Endometrial microvascular endothelial cells (primary cell): ENCODE data around the gene OR7A5. TPM values are rescaled to one million over a fixed set of nuclear protein-coding genes. Genes with fewer than 3 reads are reported as not detected.

ENCODE experiments used
- in situ Hi-C: cut with HindIII; loops from 2 replicates; pipeline ENCODE4 v1.10.0; 2017; ENCODE audit warnings: low sequenced_read_pairs, low pct_unique_long_range_greater_than_20kb; ENCODE audit errors: inconsistent ontology term
- total RNA-seq: library from RNA; depleted of rRNA; stranded (reverse); fragments of >200 nt; gene quantifications from one replicate; pipeline ENCODE4 v1.2.3, GENCODE V29; 2015; ENCODE audit errors: inconsistent ontology term

OR7A5 gene
- total RNA-seq: not detected

DNA sequence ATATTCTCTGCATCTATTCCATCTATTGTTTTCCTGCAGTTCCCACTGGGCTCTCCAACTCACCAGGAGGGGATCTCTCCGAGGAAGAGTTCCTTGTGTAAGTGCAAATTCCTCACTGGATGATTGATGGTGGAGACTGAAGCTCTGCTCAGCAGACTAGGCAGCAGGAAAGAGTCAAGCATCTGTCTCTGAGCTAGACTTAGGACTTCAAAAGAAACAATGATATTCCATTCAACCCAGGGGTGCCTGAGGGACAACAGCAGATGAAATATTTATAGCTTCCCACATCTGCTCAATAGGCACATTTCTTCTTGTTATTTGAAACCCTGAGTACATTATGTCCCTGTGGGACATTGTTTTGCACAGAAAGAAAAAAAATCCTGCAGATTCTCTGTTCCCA is at the start of gene OR7A5, which contains the start of gene OR7C1:
OR7A5 (minus strand) TSS at position 175 of the 400 bp plus-strand sequence. CDS start 6,944 bp downstream, outside the sequence.
OR7C1 (minus strand) TSS at position 175 of the 400 bp plus-strand sequence. CDS start 35,049 bp downstream, outside the sequence.
- in situ Hi-C loops: no loop called here

DNA sequence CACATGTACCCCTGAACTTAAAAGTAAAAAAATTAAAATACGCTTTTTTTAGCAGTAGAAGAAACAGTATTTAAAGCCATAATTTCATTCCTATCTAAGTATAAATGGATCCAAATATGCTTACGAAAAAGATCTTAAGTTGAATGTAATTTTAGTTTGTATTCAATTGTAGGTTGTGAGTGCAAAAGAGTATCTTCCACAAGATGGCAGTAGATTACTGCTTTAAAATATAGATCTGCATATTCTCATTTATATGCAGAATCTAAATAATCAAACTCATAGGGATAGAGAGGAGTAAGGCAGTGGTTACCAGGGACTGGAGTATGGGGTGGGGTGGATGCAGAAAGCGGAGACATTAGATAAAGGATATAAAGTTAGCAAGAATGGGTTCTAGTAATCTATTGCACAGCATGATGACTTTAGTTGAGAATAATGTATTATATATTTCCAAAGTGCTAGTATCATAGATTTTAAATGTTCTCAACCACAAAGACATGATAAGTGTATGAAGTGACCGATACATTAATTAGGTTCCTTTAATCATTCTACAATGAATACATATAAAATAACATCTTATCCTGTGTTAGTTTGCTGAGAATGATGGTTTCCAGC is 36.7 kb upstream of the OR7A5 start:
- in situ Hi-C loops: no loop called here

DNA sequence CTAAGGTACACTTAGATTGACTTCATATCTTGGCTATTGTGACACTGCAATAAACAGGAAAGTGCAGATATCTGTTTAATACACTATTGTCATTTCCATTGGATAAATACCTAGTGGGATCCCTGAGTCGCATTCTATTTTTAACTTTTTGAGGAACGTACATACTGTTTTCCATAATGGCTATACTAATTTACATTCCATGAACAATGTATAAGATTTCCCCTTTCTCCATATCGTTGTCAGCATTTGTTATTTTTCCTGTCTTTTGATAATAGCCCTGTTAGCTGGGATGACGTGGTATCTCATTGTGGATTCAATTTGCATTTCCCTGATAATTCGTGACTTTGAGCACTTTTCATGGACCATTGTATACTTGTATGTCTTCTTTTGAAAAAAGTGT is 33.5 kb upstream of the OR7A5 start:
- in situ Hi-C loops: no loop called here

DNA sequence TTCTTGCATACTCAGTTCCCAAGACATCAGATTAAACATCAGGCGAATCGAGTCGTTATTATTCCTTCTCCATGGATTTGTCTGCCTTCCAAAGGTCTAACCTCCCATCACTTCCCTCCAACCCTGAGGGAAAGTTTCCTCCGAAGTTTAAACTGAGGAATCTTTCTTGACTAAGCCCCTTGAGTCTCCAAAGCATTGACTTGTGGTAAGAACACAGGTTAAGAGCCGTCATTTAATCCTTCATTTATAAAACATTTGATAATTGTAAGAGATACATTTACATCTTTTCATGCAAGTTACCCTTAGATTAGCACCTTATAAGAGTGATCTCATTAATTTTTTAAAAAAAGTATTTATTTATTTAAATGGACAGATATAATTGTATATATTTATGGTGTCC is 13.8 kb upstream of the OR7A5 start, which contains the start of gene OR7A10:
OR7A10 (minus strand) TSS at position 101 of the 400 bp plus-strand sequence. CDS start 7,045 bp downstream, outside the sequence.
- in situ Hi-C loops: no loop called here

DNA sequence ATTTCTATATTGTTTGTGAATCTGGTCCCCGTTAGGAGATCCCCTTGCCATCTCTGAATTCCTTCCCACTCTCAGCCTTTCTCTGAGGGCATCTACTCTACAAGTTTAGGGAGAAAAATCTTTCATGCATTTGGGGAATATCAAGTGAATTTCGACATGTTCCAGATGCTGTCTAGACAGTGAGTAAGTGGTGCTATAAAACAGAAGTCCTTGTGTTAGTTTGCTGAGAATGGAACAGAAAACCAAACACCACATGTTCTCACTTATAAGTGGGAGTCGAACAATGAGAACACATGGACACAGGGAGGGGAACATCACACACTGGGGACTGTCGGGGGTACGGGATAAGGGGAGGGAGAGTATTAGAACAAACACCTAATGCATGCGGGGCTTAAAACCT is 8.6 kb upstream of the OR7A5 start:
- in situ Hi-C loops: no loop called here

DNA sequence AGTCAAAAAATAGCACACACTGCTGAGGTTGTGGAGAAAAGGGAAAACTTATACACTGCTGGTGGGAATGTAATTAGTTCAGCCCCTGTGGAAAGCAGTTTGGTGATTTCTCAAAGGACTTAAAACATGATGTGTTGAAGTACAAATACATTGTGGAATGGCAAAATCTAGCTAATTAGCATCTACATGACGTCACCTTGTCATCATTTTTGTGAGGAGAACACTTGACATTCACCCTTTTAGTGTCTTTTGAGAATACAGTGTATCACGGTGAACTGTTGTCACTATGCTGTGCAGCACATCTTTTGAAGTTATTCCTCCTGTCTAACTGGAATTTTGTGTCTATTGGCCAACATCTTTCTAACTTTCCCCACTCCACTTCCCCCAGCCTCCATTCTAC is 8.2 kb upstream of the OR7A5 start:
- in situ Hi-C loops: no loop called here

DNA sequence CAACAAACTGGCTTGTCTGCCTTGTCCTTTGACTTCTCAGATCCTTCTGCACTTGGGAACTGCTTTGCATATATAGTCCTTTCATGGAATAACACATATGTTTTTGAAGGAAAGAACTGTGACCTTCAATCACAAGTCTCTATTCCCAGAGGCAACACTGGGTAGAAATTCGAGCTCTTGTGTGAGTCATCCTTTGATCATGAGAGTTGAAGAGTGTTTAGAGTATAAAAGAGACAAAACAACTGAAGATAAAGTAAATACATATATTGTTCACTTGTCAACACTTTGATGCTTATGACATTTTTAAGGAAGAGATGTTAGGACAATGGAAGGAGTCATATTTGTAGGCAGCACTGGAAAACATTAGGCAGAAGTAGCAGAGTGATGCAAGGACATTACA is 5.2 kb upstream of the OR7A5 start:
- in situ Hi-C loops: no loop called here

DNA sequence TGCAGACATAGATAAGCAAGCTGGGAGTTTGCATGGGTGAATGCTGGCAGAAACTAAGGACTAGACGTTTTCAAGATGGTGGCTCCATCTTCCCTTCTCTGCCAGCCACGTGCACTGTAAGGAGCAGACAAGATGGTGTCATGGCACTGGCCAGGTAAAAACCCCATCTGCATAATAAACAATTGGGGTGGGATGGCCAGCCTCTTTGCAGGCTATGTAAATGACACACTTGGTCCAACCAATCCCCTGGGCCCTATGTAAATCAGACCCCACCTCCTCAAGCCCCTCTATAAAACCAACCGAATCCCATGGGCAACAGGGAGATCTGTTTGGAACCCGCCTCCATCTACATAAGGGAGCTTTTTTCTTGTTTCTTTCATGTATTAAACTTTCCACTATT is 2.4 kb upstream of the OR7A5 start:
- in situ Hi-C loops: no loop called here

DNA sequence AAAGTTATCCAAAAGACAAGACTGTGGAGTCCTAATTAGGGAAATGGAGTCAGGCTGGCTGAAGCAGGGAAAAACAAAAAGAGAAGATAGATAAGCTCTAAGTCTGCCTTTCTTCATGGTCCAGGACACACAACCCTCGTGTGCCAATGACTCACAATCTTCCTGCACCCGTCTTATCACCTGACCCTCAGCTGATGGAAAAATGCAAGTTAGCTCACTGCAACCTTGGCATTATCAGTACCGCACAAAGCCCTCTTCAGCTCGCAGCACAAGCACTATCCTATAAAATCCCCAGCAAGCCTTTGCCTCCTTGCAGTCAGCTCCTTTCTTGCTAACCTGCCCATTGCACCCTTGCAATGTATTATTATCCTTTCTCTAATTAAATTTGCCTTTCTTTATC is 4.3 kb downstream of the OR7A5 start:
- in situ Hi-C loops: no loop called here

DNA sequence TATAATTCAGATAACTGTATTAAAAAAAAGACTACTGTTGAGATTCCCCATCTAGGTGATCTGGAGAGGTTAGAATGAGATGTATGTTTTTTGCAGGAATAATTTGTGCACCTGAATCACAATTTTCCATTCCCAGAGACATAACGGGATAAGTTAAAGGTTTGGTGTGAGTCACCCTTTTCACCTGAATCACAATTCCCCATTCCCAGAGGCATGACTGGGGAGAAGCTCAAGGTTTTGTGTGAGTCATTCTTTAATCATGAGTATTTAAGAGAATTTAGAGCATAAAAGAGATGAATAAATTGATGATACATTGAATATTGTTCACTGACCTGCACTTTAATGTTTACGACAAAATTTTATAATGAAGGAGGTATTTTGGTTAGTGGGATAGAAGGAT is 9.0 kb downstream of the OR7A5 start:
- in situ Hi-C loops: no loop called here

DNA sequence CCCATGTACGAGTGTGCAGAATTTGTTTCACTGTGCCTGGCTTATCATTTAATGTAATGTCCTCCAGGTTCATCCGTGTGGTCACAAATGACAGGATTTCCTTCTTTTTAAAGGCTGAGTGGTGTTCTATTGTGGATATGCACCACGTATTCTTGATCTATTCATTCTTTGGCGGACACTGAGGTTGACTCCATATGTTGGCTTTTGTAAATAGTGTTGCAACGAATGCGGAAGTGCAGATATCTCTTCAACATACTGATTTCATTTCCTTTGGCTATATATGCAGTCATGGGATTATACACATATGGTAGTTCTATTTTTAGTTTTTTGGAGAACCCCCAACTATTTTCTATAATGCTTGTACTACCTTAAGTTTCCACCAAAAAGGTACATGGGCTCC is 13.0 kb downstream of the OR7A5 start:
- in situ Hi-C loops: no loop called here

DNA sequence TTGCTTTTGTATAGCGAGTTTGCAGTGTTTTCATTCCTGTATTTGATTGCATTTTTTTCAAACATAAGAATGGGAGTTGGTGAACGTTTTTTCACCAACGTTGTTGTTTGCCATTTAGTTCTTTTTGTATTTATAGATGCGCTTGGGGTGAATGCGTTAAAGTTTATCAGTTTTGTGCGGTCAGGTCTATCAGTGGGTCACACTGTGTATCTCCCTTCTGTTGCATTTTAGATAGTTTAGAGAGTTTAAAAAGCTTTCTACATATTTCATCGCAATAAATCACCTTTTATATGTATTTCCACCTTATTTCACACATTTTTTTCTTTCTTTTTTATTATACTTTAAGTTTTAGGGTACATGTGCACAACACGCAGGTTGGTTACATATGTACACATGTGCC is 16.4 kb downstream of the OR7A5 start:
- in situ Hi-C loops: no loop called here

DNA sequence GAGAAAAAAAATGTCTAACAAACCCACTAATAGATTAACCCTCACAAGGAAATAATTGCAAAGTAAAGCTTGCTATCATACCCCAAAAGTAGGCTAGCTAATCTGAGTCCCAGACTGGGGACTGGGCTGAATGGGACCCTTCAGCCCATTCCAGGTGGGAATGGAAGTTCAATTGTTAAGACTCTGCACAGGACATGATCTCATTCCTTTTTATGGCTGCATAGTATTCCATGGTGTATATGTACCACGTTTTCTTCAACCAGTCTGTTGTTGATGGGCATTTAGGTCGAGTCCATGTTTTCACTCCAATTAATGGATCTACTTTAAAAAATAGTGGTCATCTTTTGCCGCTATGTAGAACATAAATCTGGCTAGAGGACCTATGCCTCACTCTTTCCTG is 17.9 kb downstream of the OR7A5 start:
- in situ Hi-C loops: no loop called here

DNA sequence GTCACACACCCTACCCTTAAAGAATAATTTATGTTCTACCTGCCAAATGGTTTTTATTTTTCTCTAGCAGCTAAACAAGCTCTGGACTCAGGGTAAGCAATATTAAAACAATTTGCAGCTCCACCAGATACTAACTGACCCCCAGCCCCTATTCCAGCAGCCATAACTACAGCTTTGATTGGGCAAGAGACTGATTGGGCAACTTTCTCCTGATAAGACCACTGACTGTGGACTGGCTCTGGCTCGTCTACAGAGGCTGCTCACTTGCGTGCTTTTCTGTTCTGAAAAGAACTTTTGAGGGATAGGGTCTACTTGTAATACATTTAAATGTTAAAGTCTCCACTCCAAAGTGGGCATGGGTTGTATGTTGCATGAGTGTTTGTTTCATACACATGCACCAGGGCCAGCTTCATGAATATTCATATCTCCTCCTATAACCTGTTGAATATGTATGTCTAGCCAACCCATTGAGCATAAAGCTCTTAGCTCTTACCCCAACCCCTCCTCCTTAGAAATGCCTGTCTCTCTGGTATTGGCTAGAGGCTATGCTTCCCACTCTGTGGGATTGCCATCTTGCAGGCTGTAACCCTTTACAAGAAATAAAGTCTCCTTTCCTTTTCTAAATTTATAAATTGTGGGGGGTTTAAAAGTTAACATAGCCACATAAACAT is 19.9 kb downstream of the OR7A5 start:
- in situ Hi-C loops: no loop called here

DNA sequence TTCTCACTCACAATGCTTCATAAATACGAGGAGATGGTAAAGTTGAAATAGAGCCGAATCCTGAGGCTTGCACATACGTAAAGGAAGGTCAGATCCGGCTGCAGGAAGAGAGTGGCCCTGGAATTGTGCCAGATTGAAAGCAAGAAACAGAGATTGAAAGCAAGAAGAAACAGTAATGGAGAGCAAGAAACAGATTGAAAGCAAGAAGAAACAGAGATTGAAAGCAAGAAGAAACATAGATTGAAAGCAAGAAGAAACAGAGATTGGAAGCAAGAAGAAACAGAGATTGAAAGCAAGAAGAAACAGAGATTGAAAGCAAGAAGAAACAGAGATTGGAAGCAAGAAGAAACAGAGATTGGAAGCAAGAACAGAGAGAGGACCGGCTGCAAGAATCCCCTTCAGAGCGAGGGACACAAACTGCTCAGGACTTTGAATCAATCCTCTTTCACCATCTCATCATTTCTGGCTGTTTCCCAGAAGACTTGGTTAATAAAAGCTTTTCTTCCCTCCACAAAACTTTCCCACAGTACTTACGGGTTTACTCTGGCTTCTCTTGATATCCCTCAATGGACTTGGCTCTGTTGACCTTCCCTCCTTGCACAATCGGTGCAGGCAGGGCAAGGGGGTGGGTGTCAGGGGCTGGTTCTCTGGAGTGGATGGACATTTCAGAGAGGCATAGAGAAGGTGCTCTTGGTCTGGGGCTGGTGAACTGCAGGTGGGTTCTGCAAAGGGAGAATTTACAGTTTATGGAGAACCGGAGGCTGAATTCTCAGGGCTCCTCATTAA is 25.5 kb downstream of the OR7A5 start:
- in situ Hi-C loops: no loop called here

DNA sequence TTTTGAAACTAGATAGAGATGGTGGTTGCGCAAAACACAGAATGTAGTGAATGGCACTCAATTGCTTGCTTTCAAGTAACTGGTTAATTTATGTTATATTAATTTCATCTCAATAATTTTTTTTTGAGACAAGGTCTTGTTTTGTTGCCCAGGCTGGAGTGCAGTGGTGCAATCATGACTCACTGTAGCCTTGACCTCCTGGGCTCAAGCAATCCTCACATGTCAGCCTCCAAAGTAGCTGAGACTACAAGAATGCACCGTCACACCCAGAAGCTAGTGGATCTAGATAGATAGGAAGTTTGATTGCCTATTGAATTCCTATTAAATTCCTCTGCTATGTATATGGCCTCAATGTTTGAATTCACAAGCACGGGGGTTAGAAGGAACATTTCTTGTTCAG is 30.2 kb downstream of the OR7A5 start:
- in situ Hi-C loops: no loop called here

DNA sequence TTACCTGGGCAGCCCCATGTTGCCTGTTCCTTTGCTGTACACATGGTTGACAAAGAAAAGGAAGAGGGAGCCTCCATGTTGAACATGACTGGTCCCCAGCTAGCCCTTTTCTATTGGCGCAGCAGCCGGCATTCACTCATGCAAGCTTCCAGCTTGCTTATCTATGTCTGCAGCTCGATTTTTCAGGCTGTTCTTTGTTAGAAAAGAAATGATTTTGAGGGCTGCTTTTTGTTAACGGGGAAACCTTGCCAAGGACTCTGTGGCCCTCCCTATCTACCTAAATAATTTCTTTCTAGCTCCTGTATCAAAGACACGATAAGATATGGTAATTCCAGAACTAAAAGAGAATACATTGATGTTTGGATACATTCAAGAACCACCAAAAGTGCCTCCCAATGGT is 36.2 kb downstream of the OR7A5 start:
- in situ Hi-C loops: no loop called here

DNA sequence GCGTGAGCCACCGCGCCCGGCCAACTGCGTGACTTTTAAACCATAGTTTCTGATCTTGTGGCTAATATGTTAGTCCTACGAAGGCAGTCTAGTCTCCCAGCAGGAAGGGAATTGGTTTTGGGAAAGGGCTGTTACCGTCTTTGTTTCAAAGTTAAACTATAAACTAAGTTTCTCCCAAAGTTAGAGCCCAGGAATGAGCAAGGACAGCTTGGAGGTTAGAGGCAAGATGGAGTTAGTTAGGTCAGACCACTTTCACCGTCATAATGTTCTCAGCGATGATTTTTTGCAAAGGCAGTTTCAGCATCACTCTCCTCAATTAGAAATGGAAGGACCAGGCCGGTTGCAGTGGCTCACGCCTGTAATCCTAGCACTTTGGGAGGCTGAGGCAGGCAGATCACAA is 39.0 kb downstream of the OR7A5 start:
- in situ Hi-C loops: no loop called here

DNA sequence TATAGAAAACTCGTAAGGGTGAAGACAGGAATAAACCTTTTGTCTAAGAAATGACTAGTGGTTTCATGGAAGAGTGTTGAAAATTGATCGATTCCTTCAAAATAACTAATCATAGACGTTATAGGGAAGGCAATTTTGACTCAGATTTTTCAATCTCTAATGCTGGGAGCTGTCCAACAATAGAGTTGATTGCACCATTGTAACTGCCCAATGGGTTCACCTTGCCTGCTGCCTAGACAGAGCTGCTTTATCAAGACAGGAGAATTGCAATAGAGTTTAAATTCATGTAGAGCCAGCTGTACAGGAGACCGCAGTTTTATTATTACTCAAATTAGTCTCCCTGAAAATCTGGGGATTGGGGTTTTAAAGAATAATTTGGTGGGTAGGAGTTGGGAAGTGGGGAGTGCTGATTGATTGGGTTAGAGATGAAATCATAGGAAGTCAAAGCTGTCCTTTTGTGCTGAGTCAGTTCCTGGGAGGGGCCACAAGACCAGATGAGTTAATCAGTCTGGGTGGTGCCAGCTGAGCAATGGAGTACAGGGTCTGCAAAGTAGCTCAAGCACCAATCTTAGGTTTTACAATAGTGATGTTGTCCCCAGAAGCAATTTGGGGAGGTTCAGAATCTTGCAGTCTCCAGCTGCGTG is 39.8 kb downstream of the OR7A5 start:
- in situ Hi-C loops: no loop called here
